HepG2 (cell line): ENCODE results near the gene ACTR6. TPM values are rescaled to one million over a fixed set of nuclear protein-coding genes. Genes with fewer than 3 reads are reported as not detected.

ENCODE experiments used
- ARNT2 ChIP-seq: sonication (generic); formaldehyde crosslinking; IDR thresholded peaks from 2 replicates; pipeline ENCODE4 v1.8.0; 2022; ENCODE audit warnings: mild to moderate bottlenecking, low read depth, missing genetic modification reagents, moderate library complexity
- ASH2L ChIP-seq: fragments of 300-600, 200-600 bp; sonication (generic); IDR thresholded peaks from 2 replicates; pipeline ENCODE4 v1.7.0; 2017; ENCODE audit warnings: low read depth, mild to moderate bottlenecking, moderate library complexity, mixed read lengths, low read length; ENCODE audit not compliant: insufficient read length
- ATF7 ChIP-seq, 2 experiments: fragments of 450-650 bp in 1 of 2; sonication (generic) in 1 of 2; formaldehyde crosslinking in 1 of 2; IDR thresholded peaks; 2 replicates each; pipeline versions ENCODE4 v1.4.0 to v1.6.1; 2016 to 2020; ENCODE audit warnings: antibody characterized with exemption in 1 of 2, mild to moderate bottlenecking in 1 of 2, missing genetic modification reagents in 1 of 2
- CCAR2 ChIP-seq: fragments of 200-400 bp; formaldehyde crosslinking; optimal IDR thresholded peaks from 2 replicates; pipeline ENCODE3; 2018; ENCODE audit warnings: low read depth, mild to moderate bottlenecking, low read length, moderate library complexity
- FOXC1 ChIP-seq: sonication (generic); formaldehyde crosslinking; IDR thresholded peaks from 2 replicates; pipeline ENCODE4 v1.8.0; 2022; ENCODE audit warnings: mild to moderate bottlenecking, missing genetic modification reagents, borderline replicate concordance
- GABPA ChIP-seq, 2 experiments: IDR thresholded peaks; 2 replicates each; pipeline ENCODE4 v1.6.1; 2011 to 2016; ENCODE audit warnings: low read depth in 2 of 2, low read length in 1 of 2, missing biosample characterization in 1 of 2, missing genetic modification characterization in 1 of 2
- GATA4 ChIP-seq: sonication (generic); IDR thresholded peaks from 2 replicates; pipeline ENCODE4 v1.6.1; 2016; ENCODE audit warnings: antibody characterized with exemption, low read depth, borderline replicate concordance
- HMG20A ChIP-seq: IDR thresholded peaks from 2 replicates; pipeline ENCODE4 v1.6.1; 2016; ENCODE audit warnings: borderline replicate concordance
- HNRNPLL ChIP-seq: fragments of 200-400 bp; formaldehyde crosslinking; IDR thresholded peaks from 2 replicates; pipeline ENCODE4 v1.6.1; 2017; ENCODE audit warnings: mild to moderate bottlenecking, low read depth, low read length; ENCODE audit not compliant: poor library complexity, severe bottlenecking
- HOXA7 ChIP-seq: sonication (generic); formaldehyde crosslinking; IDR thresholded peaks from 2 replicates; pipeline ENCODE4 v1.8.1; 2022; ENCODE audit warnings: mild to moderate bottlenecking, missing genetic modification reagents, moderate library complexity
- PITX1 ChIP-seq: sonication (generic); formaldehyde crosslinking; IDR thresholded peaks from 2 replicates; pipeline ENCODE4 v1.5.1; 2020; ENCODE audit warnings: mild to moderate bottlenecking, missing genetic modification reagents
- RBM39 ChIP-seq: fragments of 200-400 bp; formaldehyde crosslinking; IDR thresholded peaks from one replicate; pipeline ENCODE4 v1.6.1; 2018; ENCODE audit warnings: antibody characterized with exemption, mild to moderate bottlenecking, low read depth, low read length; ENCODE audit not compliant: poor library complexity, severe bottlenecking
- SOX5 ChIP-seq: IDR thresholded peaks from 2 replicates; pipeline ENCODE4 v1.6.1; 2016; ENCODE audit warnings: borderline replicate concordance
- ZFX ChIP-seq: sonication (generic); formaldehyde crosslinking; IDR thresholded peaks from 2 replicates; pipeline ENCODE4 v1.4.0; 2020; ENCODE audit warnings: mild to moderate bottlenecking, low read depth, missing genetic modification reagents, moderate library complexity
- ZMYM4 ChIP-seq: sonication (generic); formaldehyde crosslinking; IDR thresholded peaks from 2 replicates; pipeline ENCODE4 v1.8.1; 2023; ENCODE audit warnings: mild to moderate bottlenecking, missing genetic modification reagents
- ZNF101 ChIP-seq: sonication (generic); formaldehyde crosslinking; IDR thresholded peaks from 2 replicates; pipeline ENCODE4 v1.4.0; 2020; ENCODE audit warnings: mild to moderate bottlenecking, low read depth, missing genetic modification reagents, borderline replicate concordance
- ZNF562 ChIP-seq: sonication (generic); formaldehyde crosslinking; IDR thresholded peaks from 2 replicates; pipeline ENCODE4 v1.8.0; 2022; ENCODE audit warnings: missing genetic modification reagents, borderline replicate concordance
- ZNF614 ChIP-seq: IDR thresholded peaks from 2 replicates; pipeline ENCODE4 v1.6.1; 2018; ENCODE audit warnings: missing biosample characterization, missing genetic modification reagents, inconsistent platforms, borderline replicate concordance
- ZNF724P ChIP-seq: sonication (generic); formaldehyde crosslinking; IDR thresholded peaks from 2 replicates; pipeline ENCODE4 v1.8.0; 2022; ENCODE audit warnings: missing genetic modification reagents, borderline replicate concordance
- polyA plus RNA-seq, 8 experiments: library from polyadenylated mRNA; depleted of rRNA in 3 of 8; stranded (reverse) in 7 of 8; unstranded in 1 of 8; fragments of >200 nt; fragmentation: Illumina TruSeq in 4 of 8; extraction: Trizol in 4 of 8; gene quantifications; 2 replicates each; pipeline versions ENCODE4 v1.2.1 to v1.2.3, GENCODE V29; 2011 to 2016; ENCODE audit warnings: low read depth in 4 of 8, missing spikeins in 1 of 8, mixed read lengths in 1 of 8; ENCODE audit not compliant: insufficient read depth in 1 of 8
- total RNA-seq, 5 experiments: library from RNA; depleted of rRNA; stranded (reverse); fragments of >200 nt; fragmentation: Illumina TruSeq; extraction: Trizol; gene quantifications; 2 replicates each; pipeline ENCODE4 v1.2.3, GENCODE V29; 2016; ENCODE audit warnings: low read depth in 1 of 5
- TF ChIP-seq, protein P1 (sequence below): sonication (generic); formaldehyde crosslinking; IDR thresholded peaks from 2 replicates; pipeline ENCODE4 v1.4.0; 2020; ENCODE audit warnings: missing genetic modification reagents, borderline replicate concordance
- TF ChIP-seq, protein P2 (sequence below): sonication (generic); formaldehyde crosslinking; conservative IDR thresholded peaks from 2 replicates; pipeline ENCODE4 v1.8.0; 2022; ENCODE audit warnings: low read depth, missing genetic modification reagents
- TF ChIP-seq, protein P3 (sequence below): sonication (generic); formaldehyde crosslinking; IDR thresholded peaks from 2 replicates; pipeline ENCODE4 v1.9.0; 2022; ENCODE audit warnings: low read depth, missing genetic modification reagents

The ACTR6 gene
- total and polyA plus RNA-seq, 2 of the 13 experiments (the other 11 are each of a cell fraction or from before 2014, with no cell fraction given) = 12.9 to 22.4 TPM

DNA sequence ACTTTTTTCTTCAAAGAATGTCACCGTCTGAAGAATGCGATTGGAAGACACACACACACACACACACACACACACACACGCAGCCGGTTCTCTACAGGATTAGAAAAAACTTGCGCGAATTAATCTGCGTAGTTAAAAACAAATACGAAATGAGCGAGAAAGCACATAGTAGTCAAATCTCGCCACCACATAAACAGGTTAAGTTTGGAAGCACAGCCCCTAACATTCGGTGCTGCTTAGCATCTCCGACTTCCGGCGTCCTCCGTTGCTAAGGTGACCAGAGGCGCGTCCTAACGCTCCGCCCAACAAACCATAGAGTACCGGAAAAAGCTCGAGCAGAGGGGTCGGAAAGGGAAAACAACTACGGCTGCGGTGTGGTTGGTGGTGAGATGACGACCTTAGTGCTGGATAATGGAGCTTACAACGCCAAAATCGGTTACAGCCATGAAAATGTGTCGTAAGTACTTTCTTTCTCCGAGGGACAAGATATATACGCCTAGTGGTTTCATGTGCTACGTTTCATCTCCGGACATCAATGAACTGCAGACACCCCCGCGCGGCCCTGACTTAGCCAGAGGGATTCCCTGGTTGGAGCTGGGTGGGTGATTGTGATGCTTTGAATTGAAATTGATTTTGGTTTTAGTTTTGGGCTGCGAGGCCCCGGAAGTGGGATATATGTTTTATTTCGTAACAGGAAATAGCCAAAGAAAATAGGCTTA lies at the start of gene ACTR6 (continued):
- TF ChIP-seq, protein P1, sequence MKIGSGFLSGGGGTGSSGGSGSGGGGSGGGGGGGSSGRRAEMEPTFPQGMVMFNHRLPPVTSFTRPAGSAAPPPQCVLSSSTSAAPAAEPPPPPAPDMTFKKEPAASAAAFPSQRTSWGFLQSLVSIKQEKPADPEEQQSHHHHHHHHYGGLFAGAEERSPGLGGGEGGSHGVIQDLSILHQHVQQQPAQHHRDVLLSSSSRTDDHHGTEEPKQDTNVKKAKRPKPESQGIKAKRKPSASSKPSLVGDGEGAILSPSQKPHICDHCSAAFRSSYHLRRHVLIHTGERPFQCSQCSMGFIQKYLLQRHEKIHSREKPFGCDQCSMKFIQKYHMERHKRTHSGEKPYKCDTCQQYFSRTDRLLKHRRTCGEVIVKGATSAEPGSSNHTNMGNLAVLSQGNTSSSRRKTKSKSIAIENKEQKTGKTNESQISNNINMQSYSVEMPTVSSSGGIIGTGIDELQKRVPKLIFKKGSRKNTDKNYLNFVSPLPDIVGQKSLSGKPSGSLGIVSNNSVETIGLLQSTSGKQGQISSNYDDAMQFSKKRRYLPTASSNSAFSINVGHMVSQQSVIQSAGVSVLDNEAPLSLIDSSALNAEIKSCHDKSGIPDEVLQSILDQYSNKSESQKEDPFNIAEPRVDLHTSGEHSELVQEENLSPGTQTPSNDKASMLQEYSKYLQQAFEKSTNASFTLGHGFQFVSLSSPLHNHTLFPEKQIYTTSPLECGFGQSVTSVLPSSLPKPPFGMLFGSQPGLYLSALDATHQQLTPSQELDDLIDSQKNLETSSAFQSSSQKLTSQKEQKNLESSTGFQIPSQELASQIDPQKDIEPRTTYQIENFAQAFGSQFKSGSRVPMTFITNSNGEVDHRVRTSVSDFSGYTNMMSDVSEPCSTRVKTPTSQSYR = peak; percentile 19; the same call in 1 of the 2 replicates
- TF ChIP-seq FOXC1 (CRISPR knock-in tag) (0 out of 2 replicates have a peak, but pooled peaks have one; percentile 57), ZNF724P (CRISPR knock-in tag) (no peak), ZNF101 (no peak), ZNF614 (CRISPR knock-in tag) (peak; percentile 64; the same call in 1 of the 2 replicates), PITX1 (CRISPR knock-in tag) (0 out of 2 replicates have a peak, but pooled peaks have one; percentile 34), ZMYM4 (peak; percentile 57; the same call in 1 of the 2 replicates), ZNF562 (no peak), SOX5 (peak; percentile 43; the same call in 1 of the 2 replicates), HMG20A (CRISPR knock-in tag) (no peak), HOXA7 (CRISPR knock-in tag) (no peak), RBM39 (peak; percentile 41), ASH2L (peak; percentile 79), CCAR2 (no peak), GABPA (IDR thresholded peaks at IDR 0.05; ENCODE audit: low read depth, low read length) (peak; percentile 79), GABPA (CRISPR knock-in tag; IDR thresholded peaks at IDR 0.05; ENCODE audit: low read depth) (peak; percentile 97), ATF7 (IDR thresholded peaks at IDR 0.05) (no peak), ATF7 (CRISPR knock-in tag; IDR thresholded peaks at IDR 0.05) (no peak), GATA4 (no peak), HNRNPLL (no peak), ZFX (CRISPR knock-in tag) (peak; percentile 82), ARNT2 (CRISPR knock-in tag) (0 out of 2 replicates have a peak, but pooled peaks have one; percentile 12)
- TF ChIP-seq, protein P2, sequence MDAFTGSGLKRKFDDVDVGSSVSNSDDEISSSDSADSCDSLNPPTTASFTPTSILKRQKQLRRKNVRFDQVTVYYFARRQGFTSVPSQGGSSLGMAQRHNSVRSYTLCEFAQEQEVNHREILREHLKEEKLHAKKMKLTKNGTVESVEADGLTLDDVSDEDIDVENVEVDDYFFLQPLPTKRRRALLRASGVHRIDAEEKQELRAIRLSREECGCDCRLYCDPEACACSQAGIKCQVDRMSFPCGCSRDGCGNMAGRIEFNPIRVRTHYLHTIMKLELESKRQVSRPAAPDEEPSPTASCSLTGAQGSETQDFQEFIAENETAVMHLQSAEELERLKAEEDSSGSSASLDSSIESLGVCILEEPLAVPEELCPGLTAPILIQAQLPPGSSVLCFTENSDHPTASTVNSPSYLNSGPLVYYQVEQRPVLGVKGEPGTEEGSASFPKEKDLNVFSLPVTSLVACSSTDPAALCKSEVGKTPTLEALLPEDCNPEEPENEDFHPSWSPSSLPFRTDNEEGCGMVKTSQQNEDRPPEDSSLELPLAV (CRISPR knock-in tag) = no peak
- TF ChIP-seq, protein P3, sequence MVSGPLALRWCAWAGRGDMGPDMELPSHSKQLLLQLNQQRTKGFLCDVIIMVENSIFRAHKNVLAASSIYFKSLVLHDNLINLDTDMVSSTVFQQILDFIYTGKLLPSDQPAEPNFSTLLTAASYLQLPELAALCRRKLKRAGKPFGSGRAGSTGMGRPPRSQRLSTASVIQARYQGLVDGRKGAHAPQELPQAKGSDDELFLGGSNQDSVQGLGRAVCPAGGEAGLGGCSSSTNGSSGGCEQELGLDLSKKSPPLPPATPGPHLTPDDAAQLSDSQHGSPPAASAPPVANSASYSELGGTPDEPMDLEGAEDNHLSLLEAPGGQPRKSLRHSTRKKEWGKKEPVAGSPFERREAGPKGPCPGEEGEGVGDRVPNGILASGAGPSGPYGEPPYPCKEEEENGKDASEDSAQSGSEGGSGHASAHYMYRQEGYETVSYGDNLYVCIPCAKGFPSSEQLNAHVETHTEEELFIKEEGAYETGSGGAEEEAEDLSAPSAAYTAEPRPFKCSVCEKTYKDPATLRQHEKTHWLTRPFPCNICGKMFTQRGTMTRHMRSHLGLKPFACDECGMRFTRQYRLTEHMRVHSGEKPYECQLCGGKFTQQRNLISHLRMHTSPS = no peak
